D721Med (cell line): Measurements from ENCODE around the gene PTPN13.

Experiments
- DNase-seq: peaks from one replicate; pipeline ENCODE4 v3.0.0; 2011; ENCODE audit warnings: low spot score; ENCODE audit not compliant: insufficient read length
- FAIRE-seq: peaks from 2 replicates; lab custom pipeline; 2011; peaks lifted over from hg19 to GRCh38; lab: Jason Lieb, UNC
- TF ChIP-seq, protein P1 (sequence below): IDR thresholded peaks from 2 replicates; pipeline ENCODE4 v1.5.1; 2012; ENCODE audit warnings: mild to moderate bottlenecking, control low read depth; ENCODE audit not compliant: insufficient read depth; ENCODE audit errors: missing control alignments

Gene PTPN13

DNA sequence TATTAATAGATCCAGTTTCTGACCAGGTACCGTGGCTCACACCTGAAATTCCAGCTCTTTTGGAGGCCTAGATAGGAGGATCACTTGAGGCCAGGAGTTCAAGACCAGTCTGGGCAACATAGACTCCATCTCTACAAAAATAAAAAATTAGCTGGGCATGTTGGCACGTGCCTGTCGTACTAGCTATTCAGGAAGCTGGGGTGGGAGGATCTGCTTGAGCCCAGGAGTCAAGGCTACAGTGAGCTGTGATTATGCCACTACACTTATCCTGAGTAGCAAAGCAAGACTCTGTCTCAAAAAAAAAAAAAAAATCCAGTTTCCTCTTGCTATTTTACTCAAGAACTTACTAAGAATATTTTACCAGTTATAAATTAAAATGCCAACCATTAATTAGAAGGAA lies 163.4 kb downstream of the PTPN13 start:
- no peak for DNase-seq
- TF ChIP-seq, protein P1, sequence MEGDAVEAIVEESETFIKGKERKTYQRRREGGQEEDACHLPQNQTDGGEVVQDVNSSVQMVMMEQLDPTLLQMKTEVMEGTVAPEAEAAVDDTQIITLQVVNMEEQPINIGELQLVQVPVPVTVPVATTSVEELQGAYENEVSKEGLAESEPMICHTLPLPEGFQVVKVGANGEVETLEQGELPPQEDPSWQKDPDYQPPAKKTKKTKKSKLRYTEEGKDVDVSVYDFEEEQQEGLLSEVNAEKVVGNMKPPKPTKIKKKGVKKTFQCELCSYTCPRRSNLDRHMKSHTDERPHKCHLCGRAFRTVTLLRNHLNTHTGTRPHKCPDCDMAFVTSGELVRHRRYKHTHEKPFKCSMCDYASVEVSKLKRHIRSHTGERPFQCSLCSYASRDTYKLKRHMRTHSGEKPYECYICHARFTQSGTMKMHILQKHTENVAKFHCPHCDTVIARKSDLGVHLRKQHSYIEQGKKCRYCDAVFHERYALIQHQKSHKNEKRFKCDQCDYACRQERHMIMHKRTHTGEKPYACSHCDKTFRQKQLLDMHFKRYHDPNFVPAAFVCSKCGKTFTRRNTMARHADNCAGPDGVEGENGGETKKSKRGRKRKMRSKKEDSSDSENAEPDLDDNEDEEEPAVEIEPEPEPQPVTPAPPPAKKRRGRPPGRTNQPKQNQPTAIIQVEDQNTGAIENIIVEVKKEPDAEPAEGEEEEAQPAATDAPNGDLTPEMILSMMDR: no peak
- no peak for FAIRE-seq

DNA sequence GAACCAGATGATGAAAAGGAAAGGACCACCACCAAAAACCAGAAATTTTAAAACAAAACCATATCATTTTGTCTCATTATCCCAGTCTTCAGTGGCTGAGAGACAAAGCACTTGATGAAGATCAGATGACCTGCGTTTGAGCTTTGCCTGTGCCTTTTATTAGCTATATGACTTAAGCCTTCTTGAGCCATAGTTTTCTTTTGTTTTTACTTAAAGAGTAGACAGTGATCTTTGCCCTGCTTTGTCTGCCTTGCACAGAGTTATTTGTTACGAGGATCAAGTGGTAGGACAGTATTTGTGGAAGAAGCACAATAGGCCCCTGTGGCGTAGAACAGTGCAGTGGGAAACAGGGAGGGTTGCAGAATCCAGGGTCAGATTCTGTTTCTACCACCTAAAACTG lies 165.2 kb downstream of the PTPN13 start:
- TF ChIP-seq, protein P1: no peak
- FAIRE-seq: no peak
- DNase-seq: no peak

DNA sequence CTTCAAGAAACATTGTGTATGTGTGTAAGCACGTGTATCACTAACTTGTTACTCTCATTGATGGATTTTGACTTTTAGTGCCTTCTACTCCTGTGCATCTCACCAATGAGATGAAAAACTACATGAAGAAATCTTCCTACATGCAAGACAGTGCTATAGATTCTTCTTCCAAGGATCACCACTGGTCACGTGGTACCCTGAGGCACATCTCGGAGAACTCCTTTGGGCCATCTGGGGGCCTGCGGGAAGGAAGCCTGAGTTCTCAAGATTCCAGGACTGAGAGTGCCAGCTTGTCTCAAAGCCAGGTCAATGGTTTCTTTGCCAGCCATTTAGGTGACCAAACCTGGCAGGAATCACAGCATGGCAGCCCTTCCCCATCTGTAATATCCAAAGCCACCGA lies 168.5 kb downstream of the PTPN13 start:
- TF ChIP-seq, protein P1: no peak
- DNase-seq: no peak
- FAIRE-seq: no peak

DNA sequence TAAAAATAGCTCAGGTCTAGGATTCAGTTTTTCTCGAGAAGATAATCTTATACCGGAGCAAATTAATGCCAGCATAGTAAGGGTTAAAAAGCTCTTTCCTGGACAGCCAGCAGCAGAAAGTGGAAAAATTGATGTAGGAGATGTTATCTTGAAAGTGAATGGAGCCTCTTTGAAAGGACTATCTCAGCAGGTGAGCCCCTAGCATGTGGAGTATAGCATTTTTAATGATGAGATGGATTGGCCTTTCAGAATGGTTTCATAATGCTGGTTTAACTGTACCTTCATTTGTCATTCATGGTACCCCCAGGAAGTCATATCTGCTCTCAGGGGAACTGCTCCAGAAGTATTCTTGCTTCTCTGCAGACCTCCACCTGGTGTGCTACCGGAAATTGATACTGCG lies 175.7 kb downstream of the PTPN13 start:
- FAIRE-seq (no peak), DNase-seq (no peak)
- TF ChIP-seq, protein P1: no peak

DNA sequence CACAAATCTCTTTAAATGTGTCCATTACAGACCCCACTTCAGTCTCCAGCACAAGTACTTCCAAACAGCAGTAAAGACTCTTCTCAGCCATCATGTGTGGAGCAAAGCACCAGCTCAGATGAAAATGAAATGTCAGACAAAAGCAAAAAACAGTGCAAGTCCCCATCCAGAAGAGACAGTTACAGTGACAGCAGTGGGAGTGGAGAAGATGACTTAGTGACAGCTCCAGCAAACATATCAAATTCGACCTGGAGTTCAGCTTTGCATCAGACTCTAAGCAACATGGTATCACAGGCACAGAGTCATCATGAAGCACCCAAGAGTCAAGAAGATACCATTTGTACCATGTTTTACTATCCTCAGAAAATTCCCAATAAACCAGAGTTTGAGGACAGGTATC lies 177.0 kb downstream of the PTPN13 start:
- TF ChIP-seq, protein P1: no peak
- FAIRE-seq (no peak), DNase-seq (no peak)

DNA sequence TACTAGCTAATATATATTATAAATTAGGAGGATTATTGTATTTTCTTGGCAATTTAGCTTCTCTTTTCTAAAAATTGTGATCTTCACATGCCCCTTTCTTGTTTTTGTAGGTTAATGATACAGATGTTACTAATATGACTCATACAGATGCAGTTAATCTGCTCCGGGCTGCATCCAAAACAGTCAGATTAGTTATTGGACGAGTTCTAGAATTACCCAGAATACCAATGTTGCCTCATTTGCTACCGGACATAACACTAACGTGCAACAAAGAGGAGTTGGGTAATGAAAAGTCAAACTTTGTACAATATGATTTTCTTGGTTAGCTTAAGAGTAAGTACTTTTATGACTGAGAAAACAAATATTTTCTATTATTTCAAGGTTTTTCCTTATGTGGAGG lies 180.9 kb downstream of the PTPN13 start:
- DNase-seq: no peak
- TF ChIP-seq, protein P1: no peak
- no peak for FAIRE-seq

DNA sequence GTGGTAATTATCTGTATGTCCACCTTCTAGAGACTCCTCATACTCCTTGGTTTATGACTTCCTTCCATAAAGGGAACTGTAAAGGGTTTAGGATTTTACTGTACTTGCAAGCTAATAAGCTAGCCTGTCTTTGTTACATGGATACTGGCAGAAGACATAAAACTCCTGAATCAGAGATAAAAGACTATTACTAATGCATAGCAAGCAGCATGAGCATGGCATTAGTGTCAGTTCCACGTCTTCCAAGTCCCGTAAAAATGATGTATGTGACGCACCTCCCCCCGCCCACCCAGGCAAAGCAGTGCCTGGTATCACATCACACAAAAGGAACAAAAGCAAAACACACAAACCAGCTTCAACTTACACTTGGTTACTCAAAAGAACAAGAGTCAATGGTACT lies 184.1 kb downstream of the PTPN13 start:
- no peak for DNase-seq
- FAIRE-seq: no peak

More for the DNA sequence above, 184.1 kb downstream of the PTPN13 start:
- TF ChIP-seq, protein P1: no peak
